HL-60 (cell line): ENCODE measurements around the gene PACS1.

Source experiments
- DNase-seq, 2 experiments: peaks; one replicate each; pipeline ENCODE4 v3.0.0-alpha.2; 2010 to 2020; ENCODE audit warnings: low read depth in 1 of 2, low spot score in 1 of 2
- H3K27ac ChIP-seq: fragments of 250-450 bp; sonication (Bioruptor Pico); replicated peaks from 2 replicates; pipeline ENCODE4 v1.5.1; 2020; ENCODE audit warnings: mild to moderate bottlenecking, moderate library complexity
- H3K27me3 ChIP-seq: fragments of 250-450 bp; sonication (Bioruptor Pico); 2 replicates; pipeline ENCODE4 v1.5.1; 2021; ENCODE audit warnings: mild to moderate bottlenecking, moderate library complexity; ENCODE audit not compliant: insufficient read depth, poor library complexity, severe bottlenecking
- H3K4me3 ChIP-seq: replicated peaks from 2 replicates; pipeline ENCODE4 v1.5.1; 2011; ENCODE audit warnings: mild to moderate bottlenecking, control low read depth, low read length; ENCODE audit not compliant: insufficient read depth
- CTCF ChIP-seq: IDR thresholded peaks from one replicate; pipeline ENCODE4 v1.5.1; 2011; ENCODE audit warnings: low read length, control low read depth, inconsistent platforms; ENCODE audit not compliant: insufficient read depth
- GABPA ChIP-seq: IDR thresholded peaks from 2 replicates; pipeline ENCODE4 v1.6.1; 2012; ENCODE audit warnings: low read depth
- POLR2AphosphoS5 ChIP-seq: IDR thresholded peaks from 2 replicates; pipeline ENCODE4 v1.6.1; 2012; ENCODE audit warnings: low read depth
- REST ChIP-seq: IDR thresholded peaks from 2 replicates; pipeline ENCODE4 v1.6.1; 2012; ENCODE audit warnings: low read depth; ENCODE audit not compliant: insufficient replicate concordance
- SPI1 ChIP-seq: IDR thresholded peaks from 2 replicates; pipeline ENCODE4 v1.6.1; 2012; ENCODE audit warnings: low read depth, mild to moderate bottlenecking, borderline replicate concordance

The PACS1 gene

GRCh38 chr11:66278363-66279091 is 208.5 kb downstream of the PACS1 start:
- Histone ChIP-seq H3K27me3 (no peaks in the 10 kb centered on the region), H3K27ac (no peak overlapping the region), H3K4me3 (no peak overlapping the region)
- TF ChIP-seq SPI1 (no peak), GABPA (no peak), CTCF (no peak), POLR2AphosphoS5 (no peak), REST (no peak)
- DNase-seq, result no peak

- TF ChIP-seq CTCF (no peak), SPI1 (no peak), GABPA (no peak), REST (no peak), POLR2AphosphoS5 (no peak)
- H3K27me3 ChIP-seq, result no peaks in the 10 kb centered on the region
- H3K4me3 ChIP-seq, result no peak overlapping the region
- no peak for DNase-seq
- H3K27ac ChIP-seq, result no peak overlapping the region
Observed at GRCh38 chr11:66279092-66279734, 209.1 kb downstream of the PACS1 start.

GRCh38 chr11:66280428-66280827 is 210.4 kb downstream of the PACS1 start:
- no peak for TF ChIP-seq REST
- no peak for TF ChIP-seq POLR2AphosphoS5
- H3K27me3 ChIP-seq, result no peaks in the 10 kb centered on the region
- no peak overlapping the region for H3K4me3 ChIP-seq
- H3K27ac ChIP-seq, result no peak overlapping the region
- DNase-seq, result no peak
